ENCODE results near the gene NPAS3.

The NPAS3 gene

GRCh38 chr14:33566082-33566481 is 627.4 kb downstream of the NPAS3 start:
- DNase-seq = no peak

DNA sequence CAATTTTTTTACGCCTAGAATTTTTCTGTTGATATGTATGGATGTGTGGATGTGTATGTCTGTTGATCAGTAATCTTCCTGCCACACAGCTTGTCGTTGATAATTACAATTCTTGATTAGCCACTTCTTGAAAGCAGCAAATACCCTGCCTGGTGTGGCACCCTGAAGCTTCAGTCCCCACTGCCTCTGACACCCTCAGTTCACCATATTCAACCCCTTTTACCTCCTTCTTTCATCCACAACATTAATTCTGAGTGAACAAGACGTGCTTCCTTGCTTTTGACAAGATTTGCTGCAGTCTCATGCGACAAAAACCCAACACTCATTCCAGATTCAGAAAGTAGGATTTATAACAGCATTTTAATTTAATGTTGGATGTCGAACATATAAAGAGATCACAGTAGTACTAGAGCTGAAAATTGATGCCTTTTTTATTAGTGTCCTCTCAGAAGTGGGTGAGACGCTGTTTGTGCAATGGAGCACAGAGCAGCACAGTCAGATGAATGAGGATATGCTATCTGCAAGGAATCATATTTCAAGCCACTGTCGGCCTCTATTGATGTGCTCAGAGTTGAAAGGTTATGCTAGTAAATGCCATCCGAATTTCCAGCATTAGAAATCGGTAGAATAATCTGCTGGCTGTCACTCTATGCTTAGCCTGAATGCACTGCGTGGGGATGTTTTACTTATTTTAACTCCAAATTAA is 628.5 kb downstream of the NPAS3 start:
- DNase-seq = no peak

GRCh38 chr14:33567731-33568130 is 629.1 kb downstream of the NPAS3 start:
- DNase-seq = peak; percentile 53

- DNase-seq = peak; percentile 36
Measured at GRCh38 chr14:33568935-33569579, 630.4 kb downstream of the NPAS3 start.

DNA sequence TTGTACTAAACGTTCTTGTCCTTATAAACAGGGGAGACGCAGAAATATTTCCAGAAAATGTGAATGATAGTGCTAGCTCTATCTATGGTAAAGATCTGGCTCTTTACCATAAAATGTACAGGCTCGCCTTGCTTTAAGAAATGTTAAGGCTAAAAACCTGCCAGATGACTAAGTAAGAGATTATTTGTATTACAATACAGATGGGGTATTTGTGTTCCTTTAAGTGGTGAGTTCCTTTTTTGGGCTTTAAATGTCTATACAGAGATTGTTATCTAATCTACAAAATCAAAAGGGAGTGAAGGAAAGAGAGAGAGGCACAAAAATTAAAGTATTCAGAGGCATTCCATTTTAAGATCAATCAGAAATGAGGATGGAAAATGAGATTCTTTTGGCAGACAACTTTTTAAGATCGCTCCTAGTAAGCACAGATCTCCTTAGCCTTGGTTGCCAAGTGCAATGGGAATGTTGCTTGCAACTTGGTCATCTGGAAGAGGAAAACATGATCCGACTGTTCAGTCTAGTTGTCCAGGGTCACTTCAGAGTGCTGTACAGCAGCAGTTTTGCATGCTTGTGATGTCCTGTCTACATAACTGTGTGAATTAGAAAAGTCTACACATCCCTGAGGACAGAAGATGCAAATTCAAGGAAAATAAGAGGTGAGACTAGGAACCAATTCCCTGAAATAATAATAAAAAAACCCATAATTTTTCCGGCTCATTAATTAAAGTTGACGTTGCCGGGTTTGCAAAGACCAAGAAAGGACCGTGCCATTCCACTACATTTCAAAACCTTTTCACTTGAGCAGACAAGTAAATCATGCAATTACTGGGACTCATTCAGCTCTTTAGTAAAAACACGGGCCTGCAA is 631.4 kb downstream of the NPAS3 start:
- DNase-seq = no peak

GRCh38 chr14:33570694-33571310 is 632.1 kb downstream of the NPAS3 start:
- DNase-seq = no peak

DNA sequence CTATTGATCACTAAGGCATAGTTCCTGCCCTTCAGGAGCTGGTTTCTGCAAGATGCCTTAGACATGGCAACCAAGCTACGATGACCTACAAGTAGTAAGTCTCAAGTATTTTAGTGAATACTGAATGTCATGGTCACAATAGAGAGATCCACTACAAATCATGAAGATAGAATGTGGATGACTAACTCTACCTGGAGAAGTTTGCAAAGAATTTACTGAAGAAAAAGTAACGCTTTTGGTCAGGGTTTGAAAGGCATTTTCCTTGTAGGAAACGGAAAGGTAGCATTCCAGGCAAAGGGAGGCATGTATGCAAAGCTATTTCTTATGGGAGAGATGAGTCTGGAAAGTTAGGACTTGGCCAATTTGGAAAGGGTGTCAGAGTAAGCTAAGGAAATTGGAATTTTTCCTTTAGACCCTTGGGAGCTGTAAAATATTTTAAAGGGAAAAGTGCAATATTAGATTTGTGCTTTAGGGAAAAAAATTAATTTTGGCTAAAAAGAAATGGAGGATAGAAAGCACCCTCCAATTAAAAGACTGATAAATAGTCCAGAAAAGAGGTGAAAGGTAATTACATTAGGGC is 634.7 kb downstream of the NPAS3 start:
- DNase-seq = no peak

- no peak for DNase-seq
Measured at GRCh38 chr14:33576014-33576413, 637.3 kb downstream of the NPAS3 start.

GRCh38 chr14:33578461-33579216 is 640.0 kb downstream of the NPAS3 start:
- no peak for DNase-seq

DNA sequence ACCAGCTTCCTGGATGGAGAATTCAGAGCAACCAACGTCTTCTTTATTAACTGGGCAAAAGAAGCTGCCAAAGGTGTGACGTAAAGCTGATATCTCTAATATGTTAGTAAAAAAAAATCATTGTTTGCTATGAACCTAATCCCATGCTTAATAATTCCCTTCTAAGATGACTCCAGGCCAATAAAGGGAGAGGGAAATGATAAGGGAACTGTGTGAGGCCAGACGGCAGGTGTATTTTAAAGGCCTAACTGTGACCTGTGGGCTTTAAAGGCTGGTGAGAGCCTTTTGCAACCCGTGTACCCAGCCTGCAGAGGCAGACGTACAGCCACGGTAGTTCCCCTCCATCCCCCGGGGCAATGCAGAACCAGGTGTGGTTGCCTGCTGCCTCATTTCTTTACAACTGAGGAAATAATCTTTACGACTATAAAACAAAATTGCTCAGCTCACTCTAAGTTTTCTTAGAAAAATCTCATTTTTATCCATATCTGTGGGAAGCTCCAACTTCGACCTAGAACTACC is 641.6 kb downstream of the NPAS3 start:
- no peak for DNase-seq

DNA sequence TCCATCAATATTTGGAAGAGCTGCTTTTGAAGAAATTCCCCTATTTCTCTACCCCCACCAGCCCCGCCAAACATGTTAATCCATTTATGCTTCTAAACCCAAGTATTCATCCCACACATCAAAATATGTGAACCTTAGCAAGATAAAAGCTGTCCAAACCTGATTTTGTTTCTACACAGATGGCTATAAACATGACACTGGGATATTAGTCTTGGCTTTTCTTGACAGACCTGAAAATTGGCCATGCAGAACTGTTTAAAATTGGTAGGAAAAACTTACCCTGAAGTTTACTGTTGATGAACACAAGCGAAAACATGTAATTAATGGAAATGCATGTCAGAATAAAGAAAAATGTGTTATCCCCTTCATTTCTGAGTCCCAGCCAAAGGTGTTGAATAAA is 642.2 kb downstream of the NPAS3 start:
- DNase-seq = no peak

DNA sequence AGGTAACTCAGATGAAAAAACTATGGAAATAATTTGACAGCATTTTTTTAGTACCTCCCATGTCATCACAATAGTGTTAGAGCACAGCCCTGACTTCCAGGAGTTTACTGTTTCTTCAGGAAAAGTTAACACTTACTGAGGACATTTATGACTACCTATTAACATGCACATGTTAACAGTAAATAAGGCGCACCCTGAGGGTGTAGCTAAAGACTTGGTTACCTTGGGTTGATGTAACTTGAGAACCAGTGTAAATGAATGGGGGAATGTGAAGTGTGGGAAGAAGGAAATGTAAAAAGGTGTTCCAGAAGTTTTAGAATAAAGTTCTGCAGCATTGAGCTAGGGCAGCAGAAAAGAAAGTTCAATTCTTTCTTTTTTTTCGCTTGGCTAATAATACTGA is 646.0 kb downstream of the NPAS3 start:
- no peak for DNase-seq

- no peak for DNase-seq
Measured at GRCh38 chr14:33586806-33587205, 648.1 kb downstream of the NPAS3 start.

DNA sequence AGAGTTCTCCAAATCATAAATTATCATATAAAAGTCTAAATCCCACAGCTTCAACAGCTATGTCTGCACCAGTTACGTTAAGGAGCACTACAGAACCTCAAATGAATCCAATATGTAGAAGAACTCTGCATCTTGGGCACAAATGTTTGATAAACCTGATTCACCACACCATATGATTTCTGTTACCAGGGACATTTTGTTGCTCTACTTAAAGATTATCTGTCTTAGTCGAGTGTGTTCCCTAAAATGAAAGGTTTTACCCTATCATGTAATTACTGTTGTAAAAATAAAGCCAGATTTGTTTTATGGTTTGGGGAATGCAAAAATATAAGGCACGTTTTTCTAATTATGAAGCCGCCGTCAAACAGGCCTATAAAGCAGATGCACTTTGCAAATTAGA is 649.1 kb downstream of the NPAS3 start:
- DNase-seq = no peak

DNA sequence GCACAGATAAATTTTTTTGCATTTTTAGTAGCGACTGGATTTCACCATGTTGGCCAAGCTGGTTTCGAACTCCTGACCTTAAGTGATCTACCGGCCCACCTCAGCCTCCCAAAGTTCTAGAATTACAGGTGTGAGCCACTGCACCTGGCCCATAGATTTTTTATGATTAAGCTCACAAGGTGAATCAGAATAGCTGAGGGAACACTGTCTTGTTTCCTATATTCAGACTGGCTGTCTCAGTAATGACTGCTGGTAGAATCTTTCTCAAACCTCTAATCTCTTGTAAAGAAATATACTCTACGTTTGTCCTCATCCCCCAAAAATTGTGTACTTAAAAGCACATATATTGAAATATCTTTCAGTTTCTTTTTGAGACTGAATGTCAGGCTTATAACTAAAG is 650.1 kb downstream of the NPAS3 start:
- DNase-seq = no peak

DNA sequence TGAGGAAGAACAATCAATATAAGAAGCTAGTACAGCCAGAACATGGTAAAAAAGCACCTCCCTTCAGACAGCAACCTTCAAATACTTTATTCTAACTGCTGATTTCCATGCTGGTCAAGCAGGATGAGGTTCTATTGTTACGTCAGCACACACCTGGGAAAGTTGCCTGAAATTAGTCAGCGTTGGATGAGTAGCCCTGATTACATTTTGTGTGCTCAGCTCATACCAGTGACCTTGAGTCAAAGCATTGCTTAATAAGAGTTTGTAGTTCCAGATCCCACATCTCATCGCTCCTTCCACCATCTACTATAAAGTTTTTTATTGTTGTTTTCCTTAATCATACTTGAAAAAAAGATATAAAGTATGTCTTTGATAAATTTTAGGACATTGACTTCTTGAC is 650.7 kb downstream of the NPAS3 start:
- peak; percentile 93 for DNase-seq

- no peak for DNase-seq
Measured at GRCh38 chr14:33590891-33591630, 652.4 kb downstream of the NPAS3 start.

DNA sequence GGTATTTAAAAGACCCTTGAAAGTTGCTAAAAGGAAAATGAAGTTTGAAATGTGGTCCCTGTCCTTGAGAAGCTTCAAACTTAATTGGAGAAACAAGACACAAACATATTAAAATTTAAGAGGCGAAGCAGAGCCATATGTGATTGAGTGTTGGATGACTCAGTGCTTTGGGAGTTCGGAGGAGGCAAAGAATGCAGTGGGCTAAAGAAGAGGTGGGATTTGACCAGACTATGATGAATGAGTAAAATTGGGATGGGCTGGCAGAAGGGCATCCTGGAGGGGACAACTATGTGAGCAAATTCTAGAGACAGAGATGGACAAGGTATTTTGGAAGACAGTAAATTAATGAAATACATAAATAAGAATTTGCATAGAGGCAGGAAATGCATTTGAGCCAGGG is 653.6 kb downstream of the NPAS3 start:
- peak; percentile 57 for DNase-seq

- no peak for DNase-seq
Measured at GRCh38 chr14:33596211-33597080, 657.8 kb downstream of the NPAS3 start.

DNA sequence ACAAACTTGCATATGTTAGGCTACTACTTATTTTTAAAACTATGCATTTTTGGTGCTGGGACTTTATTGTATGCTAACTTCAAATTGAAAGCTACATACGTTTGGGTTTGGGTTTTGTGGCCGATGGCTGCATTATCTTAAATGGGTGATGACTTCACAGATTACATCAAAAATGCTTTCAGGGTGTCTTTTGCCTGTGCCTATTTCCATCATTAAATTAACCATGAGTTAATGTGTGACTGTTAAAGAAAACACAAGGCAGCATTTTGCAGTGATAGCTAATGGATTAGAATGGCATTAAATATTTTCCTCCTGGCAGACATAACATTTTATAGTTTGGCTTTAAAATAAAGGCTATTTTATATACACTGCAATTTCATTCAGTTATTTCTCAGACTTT is 659.9 kb downstream of the NPAS3 start:
- no peak for DNase-seq

Measured in NCI-H226 (cell line).